Erythroblast (primary cell): ENCODE data around the gene UGT1A4.

Experiments used
- GATA1 ChIP-seq: IDR thresholded peaks from 2 replicates; pipeline ENCODE4 v1.6.1; 2011; ENCODE audit warnings: low read depth, mild to moderate bottlenecking, control low read depth, low read length, moderate library complexity
- POLR2A ChIP-seq: IDR thresholded peaks from 2 replicates; pipeline ENCODE4 v1.6.1; 2011; ENCODE audit warnings: mild to moderate bottlenecking, low read length

- no peak for TF ChIP-seq POLR2A
- no peak for TF ChIP-seq GATA1
Measured at GRCh38 chr2:233746475-233747282, 28.1 kb downstream of the UGT1A4 start.
